Spleen (tissue), 13 donors: ENCODE measurements around the gene LPAR6. TPM values are rescaled to one million over a fixed set of nuclear protein-coding genes. Genes with fewer than 3 reads are reported as not detected.
"Not testable (repeated sequence)": the region's sequence is repeated elsewhere in the genome, so short reads cannot be mapped to it uniquely, and the experiment has no call there.

Experiments used
- DNase-seq: peaks from one replicate; pipeline ENCODE4 v3.0.0-alpha.2; 2020
- H3K27ac ChIP-seq, 8 donors: fragments of 200-600 bp; sonication (generic) in 7 of 8; 1 replicate in 4 of 8; 2 replicates in 4 of 8; pipeline versions ENCODE4 v1.5.0 to v1.8.0; 2016 to 2021; ENCODE audit warnings: inconsistent platforms in 4 of 8, mild to moderate bottlenecking in 4 of 8, moderate library complexity in 1 of 8
- H3K27me3 ChIP-seq, 7 donors: fragments of 200-600 bp; sonication (generic) in 6 of 7; replicated peaks in 1 of 7; 1 replicate in 4 of 7; 2 replicates in 3 of 7; pipeline versions ENCODE4 v1.5.0 to v1.8.0; 2016 to 2021; ENCODE audit warnings: inconsistent platforms in 3 of 7, mild to moderate bottlenecking in 1 of 7
- H3K36me3 ChIP-seq, 6 donors: fragments of 200-600 bp; sonication (generic) in 5 of 6; 1 replicate in 4 of 6; 2 replicates in 2 of 6; pipeline versions ENCODE4 v1.5.0 to v1.8.0; 2016 to 2021; ENCODE audit warnings: inconsistent platforms in 2 of 6
- H3K4me1 ChIP-seq, 6 donors: fragments of 200-600 bp; sonication (generic) in 5 of 6; 1 replicate in 3 of 6; 2 replicates in 3 of 6; pipeline versions ENCODE4 v1.5.0 to v1.8.0; 2016 to 2021; ENCODE audit warnings: inconsistent platforms in 3 of 6
- H3K4me3 ChIP-seq, 8 donors: fragments of 200-600 bp; sonication (generic) in 7 of 8; 1 replicate in 4 of 8; 2 replicates in 4 of 8; pipeline versions ENCODE4 v1.5.0 to v1.8.0; 2016 to 2021; ENCODE audit warnings: inconsistent platforms in 4 of 8, mild to moderate bottlenecking in 4 of 8, moderate library complexity in 2 of 8
- H3K9me3 ChIP-seq, 8 donors: fragments of 200-600 bp; sonication (generic) in 7 of 8; 1 replicate in 4 of 8; 2 replicates in 4 of 8; pipeline versions ENCODE4 v1.5.0 to v1.8.0; 2016 to 2021; ENCODE audit warnings: inconsistent platforms in 4 of 8
- POLR2A ChIP-seq, 3 donors: fragments of 450-650 bp; IDR thresholded peaks; one replicate each; pipeline ENCODE4 v1.5.1; 2017; ENCODE audit warnings: antibody characterized with exemption in 3 of 3, mild to moderate bottlenecking in 1 of 3
- POLR2AphosphoS5 ChIP-seq, 3 donors: sonication (generic); formaldehyde crosslinking; IDR thresholded peaks; one replicate each; pipeline ENCODE4 v1.5.1; 2017; ENCODE audit warnings: antibody characterized with exemption in 3 of 3
- WGBS, 5 donors: extraction: QIAGEN DNeasy Blood & Tissue Kit in 3 of 5; methylation state at CpG; one replicate each; pipeline versions ENCODE4 v1.1.5 to v1.1.7; 2013 to 2018; 5-methylcytosine and 5-hydroxymethylcytosine counted together
- intact Hi-C: fragments of 100-400 bp; cut with DNase I; formaldehyde crosslinking; loops from one replicate; pipeline ENCODE4 v1.15.0; 2023; ENCODE audit warnings: low total_unique reads
- long read RNA-seq, 2 donors: transcript quantifications; one replicate each; lab custom pipeline, GENCODE V29; 2026
- polyA plus RNA-seq, 3 donors: library from polyadenylated mRNA; stranded (reverse); fragments of 200-250 nt; gene quantifications; one replicate each; pipeline ENCODE4 v1.2.1, GENCODE V29; 2013
- total RNA-seq, 7 donors: library from RNA; depleted of rRNA in 3 of 7; stranded (reverse); fragments of >200 nt in 3 of 7; fragmentation: NEBNext Ultra II Directional in 4 of 7; extraction: Animal tissue kit (Norgen Biotek cat#: 25700) in 4 of 7; gene quantifications; one replicate each; pipeline versions ENCODE4 v1.1.0 to v1.2.1, GENCODE V29; 2016 to 2021
- TF ChIP-seq, protein P1 (sequence below), 11 experiments: fragments of 200-600 bp in 7 of 11; fragments of 450-650 bp in 4 of 11; sonication (generic) in 4 of 11; IDR thresholded peaks in 8 of 11; conservative IDR thresholded peaks in 3 of 11; 1 replicate in 7 of 11; 2 replicates in 4 of 11; pipeline versions ENCODE4 v1.4.0 to v1.8.0; 2016 to 2021; ENCODE audit warnings: antibody characterized with exemption in 11 of 11, inconsistent platforms in 4 of 11, mild to moderate bottlenecking in 1 of 11
- donor health status: healthy with polysubstance abuse.
- donor health status: DM: no; HTN: no; CAD: no; lungs with moderate emphysema.
- donor health status: DM: no; HTN: no; CAD: no.
- donor health status: Bipolar disorder and iron deficiency.
- donor health status: healthy.
- donor health status: DM: no; HTN: no; CAD: no.
- donor health status: DM: yes; HTN: yes; CAD: no.

LPAR6 gene, protein sequence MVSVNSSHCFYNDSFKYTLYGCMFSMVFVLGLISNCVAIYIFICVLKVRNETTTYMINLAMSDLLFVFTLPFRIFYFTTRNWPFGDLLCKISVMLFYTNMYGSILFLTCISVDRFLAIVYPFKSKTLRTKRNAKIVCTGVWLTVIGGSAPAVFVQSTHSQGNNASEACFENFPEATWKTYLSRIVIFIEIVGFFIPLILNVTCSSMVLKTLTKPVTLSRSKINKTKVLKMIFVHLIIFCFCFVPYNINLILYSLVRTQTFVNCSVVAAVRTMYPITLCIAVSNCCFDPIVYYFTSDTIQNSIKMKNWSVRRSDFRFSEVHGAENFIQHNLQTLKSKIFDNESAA
- total RNA-seq (10 to 100 TPM; 26.5 to 44.2 (median 32.9) TPM), polyA plus RNA-seq (10 to 100 TPM; 29.4 to 39.6 (median 33.1) TPM)
- long read RNA-seq, donor 1, partial matches to known transcripts, result 0 of 4 reads
- long read RNA-seq, donor 1, other reads (novel, unspliced or antisense), result 0 of 4 reads
- long read RNA-seq, donor 2, result 0 reads

GRCh38 chr13:48412881-48413351, at the start of gene LPAR6:
TSS of gene LPAR6 (minus strand) at chr13:48413113. CDS start at chr13:48412423, 690 bp downstream.
- Histone ChIP-seq H3K27ac (peak within 1 kb of the TSS; percentile 67 to 87 (median 84)), H3K4me1 (peaks cover 0 to 56% (median 15%) of the 10 kb centered on the region in 6 donors), H3K9me3 (no peaks in the 10 kb centered on the region), H3K36me3 (peaks cover 0 to 27% (median 7%) of the 10 kb centered on the region in 6 donors), H3K4me3 (peak within 1 kb of the TSS; percentile 40 to 69 (median 46)), H3K27me3 (no peaks in the 10 kb centered on the region)
- intact Hi-C loops, result no loop called here
- TF ChIP-seq POLR2AphosphoS5 (IDR thresholded peaks at IDR 0.05) (peak in 1 of 3 donors; percentile 64), POLR2A (IDR thresholded peaks at IDR 0.05) (peak in 2 of 3 donors; percentile 26 to 90)
- TF ChIP-seq, protein P1, sequence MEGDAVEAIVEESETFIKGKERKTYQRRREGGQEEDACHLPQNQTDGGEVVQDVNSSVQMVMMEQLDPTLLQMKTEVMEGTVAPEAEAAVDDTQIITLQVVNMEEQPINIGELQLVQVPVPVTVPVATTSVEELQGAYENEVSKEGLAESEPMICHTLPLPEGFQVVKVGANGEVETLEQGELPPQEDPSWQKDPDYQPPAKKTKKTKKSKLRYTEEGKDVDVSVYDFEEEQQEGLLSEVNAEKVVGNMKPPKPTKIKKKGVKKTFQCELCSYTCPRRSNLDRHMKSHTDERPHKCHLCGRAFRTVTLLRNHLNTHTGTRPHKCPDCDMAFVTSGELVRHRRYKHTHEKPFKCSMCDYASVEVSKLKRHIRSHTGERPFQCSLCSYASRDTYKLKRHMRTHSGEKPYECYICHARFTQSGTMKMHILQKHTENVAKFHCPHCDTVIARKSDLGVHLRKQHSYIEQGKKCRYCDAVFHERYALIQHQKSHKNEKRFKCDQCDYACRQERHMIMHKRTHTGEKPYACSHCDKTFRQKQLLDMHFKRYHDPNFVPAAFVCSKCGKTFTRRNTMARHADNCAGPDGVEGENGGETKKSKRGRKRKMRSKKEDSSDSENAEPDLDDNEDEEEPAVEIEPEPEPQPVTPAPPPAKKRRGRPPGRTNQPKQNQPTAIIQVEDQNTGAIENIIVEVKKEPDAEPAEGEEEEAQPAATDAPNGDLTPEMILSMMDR (IDR thresholded peaks at IDR 0.05 in 8 of 11, conservative IDR thresholded peaks at IDR 0.05 in 3 of 11), result no peak
- WGBS, 5 donors, result 28 to 49% (median 39%) methylated on average over 4 of the region's 4 CpGs
- DNase-seq, result no peak

- intact Hi-C loops, result no loop called here
- DNase-seq, result peak; percentile 67
- H3K4me3 ChIP-seq, result no peak overlapping the region
- H3K27me3 ChIP-seq, result no peaks in the 10 kb centered on the region
- H3K9me3 ChIP-seq, result no peaks in the 10 kb centered on the region
- no peak overlapping the region for H3K27ac ChIP-seq
- 90 to 97% (median 96%) methylated on average over 8 to 28 of the region's 28 CpGs for WGBS, 5 donors
- peak in 1 of 3 donors; percentile 65 for TF ChIP-seq POLR2AphosphoS5 (IDR thresholded peaks at IDR 0.05)
- TF ChIP-seq, protein P1 (IDR thresholded peaks at IDR 0.05 in 8 of 11, conservative IDR thresholded peaks at IDR 0.05 in 3 of 11), result no peak
- no peak for TF ChIP-seq POLR2A (IDR thresholded peaks at IDR 0.05)
- H3K36me3 ChIP-seq, result peaks cover 0 to 100% (median 61%) of the 10 kb centered on the region in 6 donors
- H3K4me1 ChIP-seq, result no peaks in the 10 kb centered on the region
Observed at GRCh38 chr13:48457578-48458242, 44.8 kb upstream of the LPAR6 start.

DNA sequence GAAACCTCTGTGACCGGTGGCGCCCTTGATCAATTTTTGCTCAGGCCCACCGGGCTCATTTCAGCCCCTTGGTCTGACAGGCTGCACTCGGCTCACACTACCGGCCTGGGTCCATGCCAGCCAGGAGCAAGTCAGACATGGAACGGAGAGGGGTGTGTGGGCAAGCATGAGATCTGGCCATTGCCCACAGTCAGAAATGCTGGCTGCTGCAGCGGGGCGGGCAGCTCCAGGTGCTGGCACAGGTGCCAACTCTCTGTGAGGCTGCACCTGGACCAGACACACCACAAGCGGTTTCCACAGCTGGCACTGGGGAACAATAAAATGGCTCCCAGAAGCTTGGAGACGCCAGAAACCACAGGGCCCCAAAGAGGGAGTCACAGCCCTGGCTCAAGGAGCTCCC, 43.6 kb upstream of the LPAR6 start:
- intact Hi-C loops, result no loop called here
- Histone ChIP-seq H3K9me3 (peaks cover 0 to 6% (median 2%) of the 10 kb centered on the region in 8 donors), H3K4me3 (no peak overlapping the region), H3K27ac (no peak overlapping the region), H3K27me3 (no peaks in the 10 kb centered on the region), H3K4me1 (no peaks in the 10 kb centered on the region), H3K36me3 (peaks cover 0 to 89% (median 52%) of the 10 kb centered on the region in 6 donors)
- no peak for TF ChIP-seq POLR2A (IDR thresholded peaks at IDR 0.05)
- TF ChIP-seq POLR2AphosphoS5 (IDR thresholded peaks at IDR 0.05), result peak in 2 of 3 donors; percentile 18 to 39
- no peak for DNase-seq
- 96 to 99% (median 98%) methylated on average over 7 to 10 of the region's 10 CpGs for WGBS, 5 donors

- H3K27me3 ChIP-seq, H3K4me3 ChIP-seq, H3K27ac ChIP-seq, intact Hi-C loops, DNase-seq: not testable (repeated sequence)
- peaks cover 0 to 34% (median 20%) of the 10 kb centered on the region in 6 donors for H3K4me1 ChIP-seq
- H3K36me3 ChIP-seq, result peaks cover 0 to 46% (median 17%) of the 10 kb centered on the region in 6 donors
- peaks cover 0 to 25% (median 18%) of the 10 kb centered on the region in 8 donors for H3K9me3 ChIP-seq
Observed at GRCh38 chr13:48451196-48451595, 38.3 kb upstream of the LPAR6 start.
